ACC112 (cell line): ENCODE data around the gene HBS1L.

Experiments
- H2AFZ ChIP-seq: fragments of 200-600 bp; sonication (generic); one replicate; pipeline ENCODE4 v1.6.0; 2017; ENCODE audit warnings: antibody characterized with exemption, low read length; ENCODE audit not compliant: unreplicated experiment
- H3K27ac ChIP-seq: fragments of 200-600 bp; sonication (generic); 2 replicates; pipeline ENCODE4 v1.5.1; 2014; ENCODE audit warnings: low read depth, mild to moderate bottlenecking, antibody characterized with exemption, low read length, moderate library complexity
- H3K27me3 ChIP-seq: fragments of 200-600 bp; sonication (generic); 2 replicates; pipeline ENCODE4 v1.6.1; 2014; ENCODE audit warnings: mild to moderate bottlenecking, antibody characterized with exemption, low read length, moderate library complexity, mixed read lengths; ENCODE audit not compliant: insufficient read depth
- H3K36me3 ChIP-seq: fragments of 200-600 bp; sonication (generic); 2 replicates; pipeline ENCODE4 v1.6.1; 2016; ENCODE audit warnings: mild to moderate bottlenecking, antibody characterized with exemption, low read length, moderate library complexity, mixed read lengths; ENCODE audit not compliant: insufficient read depth
- H3K4me1 ChIP-seq: fragments of 200-600 bp; sonication (generic); one replicate; pipeline ENCODE4 v1.6.1; 2016; ENCODE audit warnings: low read length, mixed read lengths; ENCODE audit not compliant: insufficient read depth, unreplicated experiment, control insufficient read depth
- H3K4me3 ChIP-seq: fragments of 200-600 bp; sonication (generic); 2 replicates; pipeline ENCODE4 v1.5.1; 2014; ENCODE audit warnings: mild to moderate bottlenecking, low read depth, low read length
- H3K79me2 ChIP-seq: fragments of 200-600 bp; sonication (generic); one replicate; pipeline ENCODE4 v1.6.0; 2016; ENCODE audit warnings: low read length; ENCODE audit not compliant: control insufficient read depth, unreplicated experiment, insufficient read depth

Gene HBS1L

DNA sequence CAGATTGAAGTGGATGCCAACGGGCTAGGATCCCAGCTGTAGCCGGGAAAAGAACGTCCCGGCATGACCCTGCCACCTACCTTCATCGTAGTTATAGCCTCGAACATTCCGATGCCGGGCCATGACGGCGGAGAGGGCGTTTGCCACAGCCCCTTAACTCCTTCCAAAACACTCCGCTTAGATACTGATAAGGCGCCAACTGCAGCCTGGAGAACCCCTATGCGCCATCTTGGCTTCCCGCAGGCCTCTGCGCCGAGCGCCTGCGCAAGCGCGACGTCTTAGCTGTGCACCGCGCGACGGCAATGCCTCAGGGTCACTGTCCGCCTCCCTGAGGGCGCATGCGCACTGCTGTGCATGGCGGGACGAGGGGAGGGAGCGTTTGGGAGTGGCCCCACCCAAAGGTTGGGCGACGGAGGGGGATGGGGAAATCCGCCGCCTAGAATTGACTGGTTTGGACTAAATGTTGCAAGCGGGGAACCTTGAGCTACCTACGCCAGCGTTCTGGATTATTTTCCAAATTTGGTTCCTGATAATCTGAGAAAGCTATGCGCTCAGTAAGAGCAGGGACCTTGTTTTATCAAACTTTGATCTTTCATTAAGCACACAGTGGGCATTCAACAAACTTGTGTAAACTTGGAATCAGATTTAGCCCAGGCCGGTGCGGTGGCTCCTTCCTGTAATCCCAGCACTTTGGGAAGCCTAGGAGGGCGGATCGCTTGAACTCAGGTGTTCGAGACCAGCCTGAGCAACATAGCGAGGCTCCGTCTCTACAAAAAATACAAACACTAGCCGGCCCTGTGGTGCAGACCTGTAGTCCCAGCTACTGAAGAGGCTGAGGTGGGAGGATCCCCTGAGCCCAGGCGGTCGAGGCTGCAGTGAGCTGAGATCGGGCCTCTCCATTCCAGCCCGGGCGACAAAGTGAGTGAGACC, at the start of gene HBS1L:
TSS of gene HBS1L (minus strand) at position 254 of the 930 bp plus-strand sequence. CDS start at position 123, 131 bp downstream.
- Histone ChIP-seq H3K4me1 (no peaks in the 10 kb centered on the region), H2AFZ (peak within 1 kb of the TSS; percentile 94), H3K27ac (peak within 1 kb of the TSS; percentile 78), H3K27me3 (no peaks in the 10 kb centered on the region), H3K36me3 (peaks cover 3% of the 10 kb centered on the region; the same call in 1 of the 2 replicates), H3K4me3 (peak within 1 kb of the TSS; percentile 99), H3K79me2 (peaks cover 45% of the 10 kb centered on the region)

DNA sequence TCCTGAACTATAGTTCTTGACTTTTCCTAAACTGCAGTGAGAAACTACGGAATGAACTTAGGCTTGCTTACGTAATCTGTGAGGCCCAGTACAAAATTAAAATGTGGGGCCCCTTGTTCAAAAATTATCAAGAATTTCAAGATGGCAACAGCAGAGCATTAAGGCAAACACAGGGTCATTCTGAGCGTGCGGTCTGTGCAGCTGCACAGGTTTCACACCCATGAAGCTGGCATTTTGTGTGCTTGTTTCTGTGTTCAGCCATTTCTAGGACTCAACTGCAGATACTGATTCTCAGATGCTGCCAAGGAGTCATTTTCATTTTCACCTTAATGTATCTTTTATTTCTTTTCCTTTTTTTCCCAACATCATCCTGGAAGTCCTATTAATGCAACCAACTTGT, 49.6 kb upstream of the HBS1L start:
- Histone ChIP-seq H3K36me3 (no peaks in the 10 kb centered on the region), H3K79me2 (no peaks in the 10 kb centered on the region), H3K4me3 (no peak overlapping the region), H3K27me3 (peaks cover 8% of the 10 kb centered on the region), H3K27ac (no peak overlapping the region), H2AFZ (no peak overlapping the region), H3K4me1 (no peaks in the 10 kb centered on the region)

DNA sequence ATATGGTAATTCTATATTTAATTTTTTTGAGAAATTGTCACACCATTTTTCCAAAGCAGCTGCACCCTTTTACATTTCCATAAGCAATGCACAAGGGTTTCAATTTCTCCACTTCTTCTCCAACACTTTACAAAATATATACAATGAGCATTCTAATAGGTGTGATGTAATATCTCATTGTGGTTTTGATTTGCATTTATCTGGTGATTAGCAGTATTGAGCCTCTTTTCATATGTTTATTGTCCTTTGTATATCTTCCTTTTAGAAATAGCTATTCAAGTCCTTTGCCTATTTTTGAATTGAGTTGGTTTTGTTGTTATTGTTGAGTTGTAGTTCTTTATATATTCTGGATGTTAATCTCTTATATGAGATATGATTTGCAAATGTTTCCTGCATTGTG, 47.6 kb upstream of the HBS1L start:
- Histone ChIP-seq H3K4me1 (no peaks in the 10 kb centered on the region), H3K27ac (no peak overlapping the region), H3K27me3 (peaks cover 15% of the 10 kb centered on the region), H3K4me3 (no peak overlapping the region), H3K36me3 (no peaks in the 10 kb centered on the region), H2AFZ (no peak overlapping the region), H3K79me2 (no peaks in the 10 kb centered on the region)

DNA sequence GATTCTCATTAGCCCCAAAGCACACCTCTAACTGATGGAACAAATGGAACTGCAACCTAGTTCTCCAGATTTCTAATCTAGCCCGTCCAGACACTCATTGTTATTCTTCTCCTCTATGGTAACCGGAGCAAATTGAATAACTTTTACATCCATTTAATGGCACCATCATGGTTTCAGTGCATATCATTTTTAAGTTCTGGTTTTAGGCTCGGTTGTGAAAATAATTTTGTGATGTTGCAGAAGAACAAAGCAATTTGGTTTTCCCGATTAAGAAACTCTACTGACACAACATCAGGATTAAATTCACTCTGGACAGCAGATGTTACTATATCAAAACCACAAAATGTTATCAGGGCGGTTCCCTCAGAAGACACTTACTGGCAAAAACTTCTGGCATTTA, 42.5 kb upstream of the HBS1L start:
- H3K27ac ChIP-seq, result no peak overlapping the region
- no peaks in the 10 kb centered on the region for H3K79me2 ChIP-seq
- H2AFZ ChIP-seq, result no peak overlapping the region
- no peaks in the 10 kb centered on the region for H3K36me3 ChIP-seq
- no peaks in the 10 kb centered on the region for H3K4me1 ChIP-seq
- peaks cover 22% of the 10 kb centered on the region for H3K27me3 ChIP-seq
- H3K4me3 ChIP-seq, result no peak overlapping the region

DNA sequence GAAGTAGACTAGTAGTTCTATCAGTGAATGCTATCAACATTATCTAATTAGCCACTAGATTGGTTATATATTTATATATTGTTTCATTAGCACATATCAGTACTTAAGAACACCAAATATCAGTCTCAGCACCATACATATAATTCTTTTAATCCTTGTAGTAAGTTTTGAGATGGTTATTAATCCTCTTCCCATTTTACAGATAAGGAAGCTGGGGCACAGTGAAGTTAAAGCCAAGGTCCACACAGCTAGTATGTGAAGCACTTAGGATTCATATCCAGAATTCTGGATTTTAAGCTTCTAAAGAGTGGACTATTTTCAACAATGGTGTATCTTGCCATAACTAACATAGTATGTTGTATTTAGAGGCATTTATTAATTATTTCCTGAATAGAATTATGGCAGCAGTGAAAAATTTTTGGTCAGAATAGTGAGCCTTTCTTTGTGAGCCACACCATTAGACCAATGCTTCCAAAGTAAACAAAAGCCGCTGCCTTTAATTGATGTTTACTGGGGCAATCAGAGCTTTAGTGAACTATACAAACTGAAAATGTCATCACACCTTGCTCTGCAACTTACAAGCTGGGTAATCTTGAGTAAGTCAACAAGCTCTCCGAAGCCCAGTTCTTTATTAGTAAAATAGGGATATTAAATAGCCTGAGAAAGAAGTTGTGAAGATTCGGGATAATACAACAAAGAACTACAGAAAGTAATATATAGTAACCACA, 41.9 kb upstream of the HBS1L start:
- no peaks in the 10 kb centered on the region for H3K79me2 ChIP-seq
- no peak overlapping the region for H3K4me3 ChIP-seq
- no peak overlapping the region for H3K27ac ChIP-seq
- H3K36me3 ChIP-seq, result no peaks in the 10 kb centered on the region
- H3K4me1 ChIP-seq, result no peaks in the 10 kb centered on the region
- H3K27me3 ChIP-seq, result peaks cover 22% of the 10 kb centered on the region
- H2AFZ ChIP-seq, result no peak overlapping the region

DNA sequence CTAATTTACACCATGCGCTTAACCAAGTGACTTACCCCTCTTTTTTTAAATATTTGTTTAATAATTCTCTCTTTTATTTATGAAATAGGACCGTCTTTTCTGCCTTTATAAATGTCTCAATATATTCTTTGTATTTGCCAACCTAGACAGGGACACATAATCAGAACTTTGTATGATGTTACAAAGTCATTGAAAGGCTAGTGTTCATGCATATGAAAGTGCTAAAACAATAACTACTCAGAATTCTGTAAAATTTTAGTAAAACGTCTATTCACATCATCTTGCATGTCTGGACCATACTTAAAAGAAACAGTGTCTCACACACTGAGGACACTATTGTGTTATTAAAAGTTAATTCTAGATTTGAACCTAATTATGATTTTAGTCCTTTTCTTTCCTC, 41.1 kb upstream of the HBS1L start:
- no peaks in the 10 kb centered on the region for H3K36me3 ChIP-seq
- H3K27ac ChIP-seq, result no peak overlapping the region
- H2AFZ ChIP-seq, result no peak overlapping the region
- no peak overlapping the region for H3K4me3 ChIP-seq
- H3K79me2 ChIP-seq, result no peaks in the 10 kb centered on the region
- peaks cover 22% of the 10 kb centered on the region for H3K27me3 ChIP-seq
- H3K4me1 ChIP-seq, result no peaks in the 10 kb centered on the region

DNA sequence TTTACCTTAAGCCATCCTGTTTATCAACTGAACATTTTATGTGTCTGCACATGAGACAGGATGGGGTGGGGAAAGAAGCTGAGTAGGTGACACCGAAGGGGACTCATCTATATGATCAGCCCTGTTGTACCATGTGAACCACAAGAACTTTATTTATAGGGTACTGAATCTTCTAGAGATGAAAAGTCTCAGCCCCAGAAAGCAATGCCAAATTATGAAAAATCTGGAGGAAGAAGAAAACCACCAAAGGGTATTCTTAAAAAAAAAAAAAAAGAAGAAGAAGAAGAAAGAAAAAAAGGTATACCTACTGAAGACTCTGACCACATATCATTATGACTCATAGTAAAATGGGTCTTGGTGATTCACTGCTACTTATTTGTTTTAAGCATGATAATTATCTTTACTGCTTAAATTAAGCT, 39.8 kb upstream of the HBS1L start:
- Histone ChIP-seq H3K4me3 (no peak overlapping the region), H3K79me2 (no peaks in the 10 kb centered on the region), H3K4me1 (no peaks in the 10 kb centered on the region), H3K27me3 (peaks cover 22% of the 10 kb centered on the region), H3K36me3 (no peaks in the 10 kb centered on the region), H2AFZ (no peak overlapping the region), H3K27ac (no peak overlapping the region)

DNA sequence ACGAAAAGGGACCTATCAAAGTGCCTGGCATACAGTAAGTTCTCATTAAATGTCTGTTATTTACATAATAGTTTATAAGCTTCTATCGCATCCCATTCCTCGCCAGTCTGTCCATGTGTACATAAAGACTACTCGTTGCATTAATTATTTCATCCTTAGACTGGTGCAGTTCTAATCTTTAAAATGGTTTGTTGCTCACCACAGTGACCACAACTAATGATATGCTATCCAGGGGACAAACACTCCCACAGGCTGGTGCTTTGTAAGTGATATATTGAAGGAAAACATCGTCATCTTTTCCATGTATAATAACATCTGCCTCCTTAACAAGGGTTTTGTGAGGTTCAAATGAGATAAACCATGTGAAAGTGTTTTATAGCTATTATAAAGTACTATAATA, 39.0 kb upstream of the HBS1L start:
- Histone ChIP-seq H2AFZ (no peak overlapping the region), H3K27ac (no peak overlapping the region), H3K79me2 (no peaks in the 10 kb centered on the region), H3K36me3 (no peaks in the 10 kb centered on the region), H3K4me1 (peaks cover 1% of the 10 kb centered on the region), H3K4me3 (no peak overlapping the region), H3K27me3 (peaks cover 17% of the 10 kb centered on the region)

DNA sequence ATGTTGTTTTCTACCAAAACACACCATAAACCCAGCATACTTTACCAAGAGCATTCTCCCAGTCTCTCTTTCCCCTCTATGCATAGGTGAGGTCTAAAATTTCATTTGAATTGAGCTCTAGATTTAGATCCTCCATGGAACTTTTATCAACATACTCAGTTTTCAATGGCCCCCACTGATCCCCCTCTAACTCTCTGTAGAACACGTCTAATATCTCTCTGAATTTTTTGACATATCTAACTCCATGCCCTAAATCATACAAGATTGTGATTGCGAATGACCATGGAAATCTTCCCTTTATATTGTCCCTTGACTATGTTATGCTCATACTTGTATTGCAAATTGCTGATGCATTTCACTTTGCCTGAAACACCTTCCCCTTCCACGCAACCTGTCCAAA, 38.1 kb upstream of the HBS1L start:
- H3K27ac ChIP-seq, result no peak overlapping the region
- no peak overlapping the region for H2AFZ ChIP-seq

DNA sequence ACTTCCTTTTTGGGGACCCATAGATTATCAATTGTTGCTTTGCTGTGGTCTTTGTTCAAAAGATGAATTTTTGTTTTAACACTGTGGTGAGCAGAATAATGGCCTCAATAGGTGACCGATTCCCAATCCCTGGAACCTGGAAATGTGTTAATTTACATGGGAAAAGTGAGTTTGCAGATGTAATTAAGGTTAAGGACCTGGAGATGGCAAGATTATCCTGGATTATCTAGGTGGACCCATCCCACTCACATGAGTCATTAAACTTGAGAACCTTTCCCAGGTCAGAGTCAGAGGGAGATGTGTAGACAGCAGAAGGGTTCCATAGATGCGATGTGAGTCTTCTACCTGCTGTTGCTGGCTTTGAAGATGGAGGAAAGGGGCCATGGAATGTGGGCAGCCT, 36.2 kb upstream of the HBS1L start:
- H3K4me3 ChIP-seq, result no peak overlapping the region
- H3K27me3 ChIP-seq, result 0 out of 2 replicates have a peak, but pooled peaks cover 4% of the 10 kb centered on the region
- no peak overlapping the region for H2AFZ ChIP-seq
- H3K36me3 ChIP-seq, result no peaks in the 10 kb centered on the region
- no peaks in the 10 kb centered on the region for H3K79me2 ChIP-seq
- peaks cover 4% of the 10 kb centered on the region for H3K4me1 ChIP-seq
- no peak overlapping the region for H3K27ac ChIP-seq

More for the DNA sequence above, 38.1 kb upstream of the HBS1L start:
- Histone ChIP-seq H3K4me1 (peaks cover 4% of the 10 kb centered on the region), H3K4me3 (no peak overlapping the region), H3K36me3 (no peaks in the 10 kb centered on the region), H3K79me2 (no peaks in the 10 kb centered on the region), H3K27me3 (peaks cover 17% of the 10 kb centered on the region)
